Trophoblast cell (in vitro differentiated cells and primary cell): Measurements from ENCODE around the gene AGBL4.
"Not testable (repeated sequence)": the region's sequence is repeated elsewhere in the genome, so short reads cannot be mapped to it uniquely, and the experiment has no call there.

Source experiments
- DNase-seq, 2 donors: peaks; one replicate each; pipeline ENCODE4 v3.0.0-alpha.2; 2016
- H2AFZ ChIP-seq: 2 replicates; pipeline ENCODE4 v1.6.1; 2013; ENCODE audit warnings: low read length, moderate library complexity, mild to moderate bottlenecking; ENCODE audit not compliant: insufficient read depth, poor library complexity
- H2AK5ac ChIP-seq: 2 replicates; pipeline ENCODE4 v1.6.1; 2013; ENCODE audit warnings: mild to moderate bottlenecking, low read length
- H2BK120ac ChIP-seq: 2 replicates; pipeline ENCODE4 v1.6.1; 2013; ENCODE audit warnings: low read length, mild to moderate bottlenecking, moderate library complexity; ENCODE audit not compliant: insufficient read depth, poor library complexity
- H2BK12ac ChIP-seq: 2 replicates; pipeline ENCODE4 v1.6.1; 2013; ENCODE audit warnings: mild to moderate bottlenecking, low read length, moderate library complexity
- H2BK5ac ChIP-seq: 2 replicates; pipeline ENCODE4 v1.6.1; 2013; ENCODE audit warnings: low read length, low read depth, moderate library complexity, mild to moderate bottlenecking; ENCODE audit not compliant: poor library complexity
- H3K14ac ChIP-seq: 2 replicates; pipeline ENCODE4 v1.6.1; 2013; ENCODE audit warnings: mild to moderate bottlenecking, low read length
- H3K18ac ChIP-seq: 2 replicates; pipeline ENCODE4 v1.6.1; 2013; ENCODE audit warnings: mild to moderate bottlenecking, low read length
- H3K23ac ChIP-seq: 2 replicates; pipeline ENCODE4 v1.6.1; 2013; ENCODE audit warnings: low read length
- H3K27ac ChIP-seq: 2 replicates; pipeline ENCODE4 v1.5.1; 2013; ENCODE audit warnings: low read depth, mild to moderate bottlenecking, inconsistent platforms, low read length, moderate library complexity
- H3K27me3 ChIP-seq: 2 replicates; pipeline ENCODE4 v1.6.1; 2013; ENCODE audit warnings: inconsistent platforms, mild to moderate bottlenecking, low read length, moderate library complexity; ENCODE audit not compliant: insufficient read depth
- H3K36me3 ChIP-seq, 2 experiments: 1 replicate in 1 of 2; 2 replicates in 1 of 2; pipeline ENCODE4 v1.6.1; 2013; ENCODE audit warnings: low read length in 2 of 2, mild to moderate bottlenecking in 2 of 2, moderate library complexity in 1 of 2; ENCODE audit not compliant: insufficient read depth in 2 of 2, control insufficient read depth in 1 of 2
- H3K4ac ChIP-seq: 2 replicates; pipeline ENCODE4 v1.6.1; 2013; ENCODE audit warnings: low read depth, mild to moderate bottlenecking, low read length, moderate library complexity
- H3K4me1 ChIP-seq, 2 experiments: 1 replicate in 1 of 2; 2 replicates in 1 of 2; pipeline ENCODE4 v1.6.1; 2013; ENCODE audit warnings: low read length in 2 of 2, mild to moderate bottlenecking in 2 of 2, moderate library complexity in 1 of 2; ENCODE audit not compliant: insufficient read depth in 2 of 2, control insufficient read depth in 1 of 2
- H3K4me2 ChIP-seq: 2 replicates; pipeline ENCODE4 v1.6.1; 2013; ENCODE audit warnings: inconsistent platforms, mild to moderate bottlenecking, low read length, moderate library complexity
- H3K4me3 ChIP-seq: 2 replicates; pipeline ENCODE4 v1.5.1; 2013; ENCODE audit warnings: mild to moderate bottlenecking, low read depth, low read length, inconsistent platforms
- H3K79me1 ChIP-seq: one replicate; pipeline ENCODE4 v1.6.1; 2013; ENCODE audit warnings: low read length
- H3K79me2 ChIP-seq: 2 replicates; pipeline ENCODE4 v1.6.1; 2013; ENCODE audit warnings: low read length, mild to moderate bottlenecking; ENCODE audit not compliant: control insufficient read depth, insufficient read depth, poor library complexity
- H3K9ac ChIP-seq: 2 replicates; pipeline ENCODE4 v1.6.1; 2013; ENCODE audit warnings: mild to moderate bottlenecking, low read length
- H3K9me3 ChIP-seq: 2 replicates; pipeline ENCODE4 v1.6.1; 2013; ENCODE audit warnings: low read depth, mild to moderate bottlenecking, control low read depth, inconsistent platforms, low read length; ENCODE audit not compliant: insufficient read depth
- H4K12ac ChIP-seq: 2 replicates; pipeline ENCODE4 v1.6.1; 2013; ENCODE audit warnings: low read depth, mild to moderate bottlenecking, low read length, moderate library complexity
- H4K8ac ChIP-seq: 2 replicates; pipeline ENCODE4 v1.6.1; 2013; ENCODE audit warnings: low read depth, mild to moderate bottlenecking, low read length, moderate library complexity
- H4K91ac ChIP-seq: one replicate; pipeline ENCODE4 v1.6.1; 2013; ENCODE audit warnings: low read depth, mild to moderate bottlenecking, low read length, moderate library complexity
- WGBS: extraction: QIAGEN DNeasy Blood & Tissue Kit; methylation state at CpG from one replicate; pipeline ENCODE4 v1.1.7; 2013; ENCODE audit warnings: missing lambda C conversion rate; ENCODE audit not compliant: insufficient read length, insufficient coverage; ENCODE audit errors: extremely low coverage; 5-methylcytosine and 5-hydroxymethylcytosine counted together

The AGBL4 gene

GRCh38 chr1:49738118-49738517 is 285.6 kb downstream of the AGBL4 start:
- H4K8ac ChIP-seq, H3K4me1 ChIP-seq, H2AK5ac ChIP-seq, H3K36me3 ChIP-seq, H3K79me2 ChIP-seq, H3K9ac ChIP-seq, H3K23ac ChIP-seq, DNase-seq, H3K4ac ChIP-seq, H3K27ac ChIP-seq, H3K4me2 ChIP-seq, H4K12ac ChIP-seq, H3K9me3 ChIP-seq, H3K4me3 ChIP-seq, H2AFZ ChIP-seq, H3K18ac ChIP-seq, H3K14ac ChIP-seq, H3K79me1 ChIP-seq, H2BK120ac ChIP-seq, H2BK12ac ChIP-seq, H4K91ac ChIP-seq, H3K27me3 ChIP-seq, H2BK5ac ChIP-seq: not testable (repeated sequence)
- no CpG with 5 or more reads among the region's 9 CpGs for WGBS

DNA sequence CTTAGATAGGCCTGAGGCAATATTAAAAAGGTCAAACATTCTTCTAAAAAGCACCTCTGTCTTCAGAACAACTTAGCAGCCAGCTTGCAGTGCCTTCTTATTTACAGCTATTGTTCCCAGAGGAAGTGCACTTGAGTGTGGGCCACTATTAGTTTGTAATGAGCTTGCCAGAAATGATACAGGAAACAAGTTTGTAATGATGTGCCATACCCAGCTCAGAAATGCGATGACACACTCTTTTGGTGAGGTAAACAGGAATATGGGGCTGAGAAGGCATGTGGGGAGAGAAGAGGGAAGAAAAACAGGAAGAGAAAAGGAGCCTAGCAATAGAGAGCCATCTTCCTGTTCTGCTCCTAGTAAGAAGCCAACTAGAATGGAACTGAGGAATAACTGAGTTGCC is 295.4 kb downstream of the AGBL4 start:
- Histone ChIP-seq H3K9me3 (peaks cover 11% of the 10 kb centered on the region), H3K9ac (no peak overlapping the region), H3K23ac (no peak overlapping the region), H3K4me2 (no peak overlapping the region), H3K27me3 (no peaks in the 10 kb centered on the region), H4K12ac (no peak overlapping the region), H3K27ac (no peak overlapping the region), H3K79me1 (no peaks in the 10 kb centered on the region), H2BK5ac (no peak overlapping the region), H3K4me1 (no peaks in the 10 kb centered on the region), H2BK120ac (no peak overlapping the region), H4K91ac (no peak overlapping the region), H4K8ac (no peak overlapping the region), H2BK12ac (no peak overlapping the region), H3K14ac (no peak overlapping the region), H3K18ac (no peak overlapping the region), H3K36me3 (no peaks in the 10 kb centered on the region), H2AFZ (no peak overlapping the region), H3K79me2 (no peaks in the 10 kb centered on the region), H3K4me3 (no peak overlapping the region), H2AK5ac (no peak overlapping the region), H3K4ac (no peak overlapping the region)
- DNase-seq: no peak
- WGBS: no CpG with 5 or more reads among the region's 1 CpG

- H3K14ac ChIP-seq: no peak overlapping the region
- H3K79me1 ChIP-seq: no peaks in the 10 kb centered on the region
- no peak overlapping the region for H2BK5ac ChIP-seq
- H3K4me2 ChIP-seq: no peak overlapping the region
- H3K4ac ChIP-seq: no peak overlapping the region
- no peaks in the 10 kb centered on the region for H3K27me3 ChIP-seq
- WGBS: no CpG with 5 or more reads among the region's 1 CpG
- no peak overlapping the region for H2BK120ac ChIP-seq
- no peaks in the 10 kb centered on the region for H3K4me1 ChIP-seq
- H4K91ac ChIP-seq: no peak overlapping the region
- H2AK5ac ChIP-seq: no peak overlapping the region
- H3K36me3 ChIP-seq: no peaks in the 10 kb centered on the region
- H3K9me3 ChIP-seq: peaks cover 2% of the 10 kb centered on the region
- H3K79me2 ChIP-seq: no peaks in the 10 kb centered on the region
- H4K12ac ChIP-seq: no peak overlapping the region
- H3K9ac ChIP-seq: no peak overlapping the region
- H3K4me3 ChIP-seq: no peak overlapping the region
- no peak overlapping the region for H2AFZ ChIP-seq
- no peak for DNase-seq
- H3K18ac ChIP-seq: no peak overlapping the region
- no peak overlapping the region for H4K8ac ChIP-seq
- no peak overlapping the region for H3K23ac ChIP-seq
- no peak overlapping the region for H3K27ac ChIP-seq
- no peak overlapping the region for H2BK12ac ChIP-seq
Observed at GRCh38 chr1:49723662-49724061, 300.1 kb downstream of the AGBL4 start.

DNA sequence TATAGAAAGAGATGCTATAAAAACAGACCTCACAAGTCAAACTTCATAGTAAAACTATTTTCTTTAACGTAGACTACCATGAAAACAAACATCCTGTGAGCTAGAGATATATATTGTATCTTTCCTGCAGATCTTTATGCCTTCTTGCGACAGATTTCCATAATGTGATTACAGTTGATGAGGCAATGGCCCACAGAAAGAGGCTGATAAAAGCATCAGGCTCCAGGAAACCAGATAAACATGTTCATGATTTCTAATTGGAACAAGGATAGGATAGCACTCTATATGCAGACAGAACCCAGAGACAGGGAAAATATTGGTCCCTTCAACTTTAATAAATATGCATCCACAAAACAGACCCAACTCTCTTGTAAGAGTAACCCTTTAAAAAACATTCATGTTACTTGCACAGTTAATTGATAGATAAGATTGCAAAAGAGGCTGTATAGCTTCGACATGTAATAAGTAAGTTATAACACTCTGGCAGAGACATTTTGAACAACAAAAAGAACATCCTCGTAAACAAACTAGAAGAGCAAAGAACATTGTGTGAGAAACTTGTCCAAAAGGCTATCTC is 329.4 kb downstream of the AGBL4 start:
- Histone ChIP-seq H2AK5ac (no peak overlapping the region), H3K27me3 (no peaks in the 10 kb centered on the region), H2BK5ac (no peak overlapping the region), H3K4me2 (no peak overlapping the region), H4K8ac (no peak overlapping the region), H3K79me2 (no peaks in the 10 kb centered on the region), H4K12ac (no peak overlapping the region), H3K18ac (no peak overlapping the region), H3K4me3 (no peak overlapping the region), H3K9ac (no peak overlapping the region), H4K91ac (no peak overlapping the region), H2BK120ac (no peak overlapping the region), H3K4me1 (no peaks in the 10 kb centered on the region), H3K4ac (no peak overlapping the region), H3K36me3 (no peaks in the 10 kb centered on the region), H3K23ac (no peak overlapping the region), H2AFZ (no peak overlapping the region), H2BK12ac (no peak overlapping the region), H3K27ac (no peak overlapping the region), H3K14ac (no peak overlapping the region), H3K9me3 (peaks cover 3% of the 10 kb centered on the region), H3K79me1 (no peaks in the 10 kb centered on the region)
- WGBS: no CpG with 5 or more reads among the region's 4 CpGs
- DNase-seq: peak in 1 of 2 donors; percentile 28
